Measurements from ENCODE around the gene MPPED2.

- no peak for TF ChIP-seq CTCF (IDR thresholded peaks at IDR 0.05 in 2 of 3, conservative IDR thresholded peaks at IDR 0.05 in 1 of 3; ENCODE audit: borderline replicate concordance in 1 of 3, insufficient read depth in 1 of 3, low read depth in 2 of 3, low read length in 2 of 3)
- no peak for TF ChIP-seq POLR2A (IDR thresholded peaks at IDR 0.05; ENCODE audit: borderline replicate concordance, extremely low read depth, insufficient read depth, insufficient read length)
- TF ChIP-seq REST (IDR thresholded peaks at IDR 0.05; ENCODE audit: low read depth) = no peak
- TF ChIP-seq POLR2AphosphoS5 (IDR thresholded peaks at IDR 0.05; ENCODE audit: low read depth, low read length) = no peak
- no peak for TF ChIP-seq ZBTB33 (IDR thresholded peaks at IDR 0.05; ENCODE audit: extremely low read depth, insufficient replicate concordance, low read length)
- TF ChIP-seq EZH2 (IDR thresholded peaks at IDR 0.05) = no peak
- TF ChIP-seq EZH2phosphoT487 (IDR thresholded peaks at IDR 0.05; ENCODE audit: borderline replicate concordance) = no peak
- TF ChIP-seq FOSL1 (IDR thresholded peaks at IDR 0.05; ENCODE audit: low read depth) = no peak
Measured at GRCh38 chr11:30595934-30596333, 9.8 kb upstream of the MPPED2 start.
